ENCODE results near the gene FANCL. TPM values are rescaled to one million over a fixed set of nuclear protein-coding genes. Genes with fewer than 3 reads are reported as not detected.
"Not testable (repeated sequence)": the region's sequence is repeated elsewhere in the genome, so short reads cannot be mapped to it uniquely, and the experiment has no call there.

FANCL gene
- total RNA-seq, 4 donors from 2014 or later = 28.5 to 42.7 (median 36.5) TPM

DNA sequence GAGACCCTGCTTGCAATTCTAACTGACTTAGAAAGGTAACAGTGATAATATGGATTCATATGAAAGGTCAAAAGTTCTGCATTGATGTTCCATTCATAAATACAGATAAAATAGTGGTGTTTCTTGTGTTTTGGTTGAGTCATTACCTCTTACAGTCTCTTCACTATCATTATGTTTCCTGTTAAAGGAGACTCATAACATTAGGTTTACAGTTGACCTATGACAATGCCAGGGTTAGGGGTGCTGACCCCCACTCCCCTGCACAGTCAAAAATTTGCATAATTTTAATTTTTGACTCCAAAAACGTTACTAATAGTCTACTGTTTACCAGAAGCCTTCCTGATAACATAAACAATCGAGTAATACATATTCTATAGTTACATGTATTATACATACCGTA, 119.1 kb downstream of the FANCL start:
- Histone ChIP-seq H3K9me3 (no peaks in the 10 kb centered on the region), H3K4me3 (no peak overlapping the region), H3K27me3 (no peaks in the 10 kb centered on the region), H3K4me1 (no peaks in the 10 kb centered on the region), H3K36me3 (no peaks in the 10 kb centered on the region), H3K27ac (no peak overlapping the region)
- no peak for DNase-seq
- TF ChIP-seq POLR2A (IDR thresholded peaks at IDR 0.05) = no peak
- TF ChIP-seq CTCF (IDR thresholded peaks at IDR 0.05) = no peak

- TF ChIP-seq POLR2A (IDR thresholded peaks at IDR 0.05) = no peak
- no peak for TF ChIP-seq CTCF (IDR thresholded peaks at IDR 0.05)
- no peaks in the 10 kb centered on the region for H3K36me3 ChIP-seq
- no peak overlapping the region for H3K4me3 ChIP-seq
- no peaks in the 10 kb centered on the region for H3K4me1 ChIP-seq
- DNase-seq = no peak
- H3K27me3 ChIP-seq = no peaks in the 10 kb centered on the region
- H3K9me3 ChIP-seq = no peaks in the 10 kb centered on the region
- no peak overlapping the region for H3K27ac ChIP-seq
Observed at GRCh38 chr2:58120626-58121229, 120.4 kb downstream of the FANCL start.

GRCh38 chr2:58113563-58113962, 127.6 kb downstream of the FANCL start:
- H3K9me3 ChIP-seq, DNase-seq, H3K27me3 ChIP-seq, H3K4me3 ChIP-seq, H3K27ac ChIP-seq, H3K4me1 ChIP-seq, H3K36me3 ChIP-seq: not testable (repeated sequence)

DNA sequence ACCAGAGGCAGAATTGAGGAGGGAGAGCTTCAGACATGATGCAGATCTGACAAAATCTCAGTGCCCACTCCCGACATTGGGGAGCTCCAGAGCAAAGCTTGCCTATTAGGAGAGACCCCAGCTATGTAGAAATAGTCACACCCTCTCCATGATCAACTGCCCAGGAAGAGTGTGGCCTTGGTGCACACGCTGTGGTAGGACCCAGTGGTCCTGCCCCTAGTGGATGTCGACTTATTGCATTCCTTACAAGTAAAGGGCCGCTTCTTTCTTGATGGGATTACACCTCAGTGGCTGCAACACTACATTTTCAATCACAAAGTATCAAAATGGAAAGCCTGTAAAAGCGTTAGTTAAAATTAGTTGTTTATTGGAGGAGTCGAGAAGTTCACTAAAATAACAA, 130.4 kb downstream of the FANCL start:
- TF ChIP-seq POLR2A (IDR thresholded peaks at IDR 0.05) (no peak), CTCF (IDR thresholded peaks at IDR 0.05) (no peak)
- no peak for DNase-seq
- no peak overlapping the region for H3K4me3 ChIP-seq
- H3K27ac ChIP-seq = no peak overlapping the region
- H3K36me3 ChIP-seq = no peaks in the 10 kb centered on the region
- H3K9me3 ChIP-seq = no peaks in the 10 kb centered on the region
- no peaks in the 10 kb centered on the region for H3K27me3 ChIP-seq
- H3K4me1 ChIP-seq = no peaks in the 10 kb centered on the region

DNA sequence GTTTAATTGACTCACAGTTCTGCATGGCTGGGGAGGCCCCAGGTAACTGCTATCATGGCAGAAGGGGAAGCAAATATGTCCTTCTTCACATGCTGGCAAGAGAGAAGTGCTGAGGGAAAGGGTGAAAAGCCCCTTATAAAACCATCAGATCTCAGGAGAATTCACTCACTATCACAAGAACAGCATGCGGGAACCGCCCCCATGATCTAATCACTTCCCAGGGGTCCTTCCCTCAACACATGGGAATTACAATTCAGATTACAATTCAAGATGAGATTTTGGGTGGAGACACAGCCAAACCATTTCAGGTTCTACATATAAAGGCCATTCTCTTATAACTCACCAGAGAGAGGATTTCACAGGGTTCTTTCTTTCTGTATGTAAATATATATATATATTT, 131.6 kb downstream of the FANCL start:
- DNase-seq = no peak
- H3K36me3 ChIP-seq = no peaks in the 10 kb centered on the region
- no peak overlapping the region for H3K27ac ChIP-seq
- H3K4me1 ChIP-seq = no peaks in the 10 kb centered on the region
- no peaks in the 10 kb centered on the region for H3K9me3 ChIP-seq
- no peaks in the 10 kb centered on the region for H3K27me3 ChIP-seq
- no peak for TF ChIP-seq POLR2A (IDR thresholded peaks at IDR 0.05)
- no peak for TF ChIP-seq CTCF (IDR thresholded peaks at IDR 0.05)
- H3K4me3 ChIP-seq = no peak overlapping the region

Other genes with a start within 250 kb of the FANCL start
- 10 to 100 TPM in 3 of 4 donors, 1 to 10 TPM in 1; 5.7 to 17.3 (median 10.6) TPM for gene VRK2, start 194.5 kb downstream of the FANCL start, total RNA-seq

Measured in Peyer's patch (tissue), 4 donors.